Measurements from ENCODE around the gene SOX10.

GRCh38 chr22:38014083-38014482 lies 29.7 kb upstream of the SOX10 start:
- TF ChIP-seq CTCF (IDR thresholded peaks at IDR 0.05; ENCODE audit: low read depth, low read length) (no peak), POLR2A (IDR thresholded peaks at IDR 0.05; ENCODE audit: extremely low read depth, insufficient read length) (no peak), MAX (IDR thresholded peaks at IDR 0.05; ENCODE audit: low read depth, low read length) (no peak), MYC (IDR thresholded peaks at IDR 0.05; ENCODE audit: low read depth, low read length) (no peak)
